HL-60 (cell line): ENCODE data around the gene SLC39A5.

Experiments
- DNase-seq, 2 experiments: peaks; one replicate each; pipeline ENCODE4 v3.0.0-alpha.2; 2010 to 2020; ENCODE audit warnings: low read depth in 1 of 2, low spot score in 1 of 2
- H3K27ac ChIP-seq: fragments of 250-450 bp; sonication (Bioruptor Pico); replicated peaks from 2 replicates; pipeline ENCODE4 v1.5.1; 2020; ENCODE audit warnings: mild to moderate bottlenecking, moderate library complexity
- H3K27me3 ChIP-seq: fragments of 250-450 bp; sonication (Bioruptor Pico); 2 replicates; pipeline ENCODE4 v1.5.1; 2021; ENCODE audit warnings: mild to moderate bottlenecking, moderate library complexity; ENCODE audit not compliant: insufficient read depth, poor library complexity, severe bottlenecking
- H3K4me3 ChIP-seq: replicated peaks from 2 replicates; pipeline ENCODE4 v1.5.1; 2011; ENCODE audit warnings: mild to moderate bottlenecking, control low read depth, low read length; ENCODE audit not compliant: insufficient read depth
- CTCF ChIP-seq: IDR thresholded peaks from one replicate; pipeline ENCODE4 v1.5.1; 2011; ENCODE audit warnings: low read length, control low read depth, inconsistent platforms; ENCODE audit not compliant: insufficient read depth
- GABPA ChIP-seq: IDR thresholded peaks from 2 replicates; pipeline ENCODE4 v1.6.1; 2012; ENCODE audit warnings: low read depth
- POLR2AphosphoS5 ChIP-seq: IDR thresholded peaks from 2 replicates; pipeline ENCODE4 v1.6.1; 2012; ENCODE audit warnings: low read depth
- REST ChIP-seq: IDR thresholded peaks from 2 replicates; pipeline ENCODE4 v1.6.1; 2012; ENCODE audit warnings: low read depth; ENCODE audit not compliant: insufficient replicate concordance
- SPI1 ChIP-seq: IDR thresholded peaks from 2 replicates; pipeline ENCODE4 v1.6.1; 2012; ENCODE audit warnings: low read depth, mild to moderate bottlenecking, borderline replicate concordance

SLC39A5 gene

DNA sequence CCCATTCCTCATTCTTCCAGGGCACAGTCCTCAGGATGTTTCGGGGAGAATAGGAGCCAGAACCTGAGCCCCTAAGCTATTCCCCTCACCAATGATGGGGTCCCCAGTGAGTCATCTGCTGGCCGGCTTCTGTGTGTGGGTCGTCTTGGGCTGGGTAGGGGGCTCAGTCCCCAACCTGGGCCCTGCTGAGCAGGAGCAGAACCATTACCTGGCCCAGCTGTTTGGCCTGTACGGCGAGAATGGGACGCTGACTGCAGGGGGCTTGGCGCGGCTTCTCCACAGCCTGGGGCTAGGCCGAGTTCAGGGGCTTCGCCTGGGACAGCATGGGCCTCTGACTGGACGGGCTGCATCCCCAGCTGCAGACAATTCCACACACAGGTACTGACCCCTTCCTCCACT is 1.3 kb downstream of the SLC39A5 start:
- TF ChIP-seq CTCF (no peak), SPI1 (no peak), REST (no peak), POLR2AphosphoS5 (no peak), GABPA (no peak)
- Histone ChIP-seq H3K4me3 (no peak overlapping the region), H3K27me3 (no peaks in the 10 kb centered on the region), H3K27ac (no peak overlapping the region)
- DNase-seq, result no peak

DNA sequence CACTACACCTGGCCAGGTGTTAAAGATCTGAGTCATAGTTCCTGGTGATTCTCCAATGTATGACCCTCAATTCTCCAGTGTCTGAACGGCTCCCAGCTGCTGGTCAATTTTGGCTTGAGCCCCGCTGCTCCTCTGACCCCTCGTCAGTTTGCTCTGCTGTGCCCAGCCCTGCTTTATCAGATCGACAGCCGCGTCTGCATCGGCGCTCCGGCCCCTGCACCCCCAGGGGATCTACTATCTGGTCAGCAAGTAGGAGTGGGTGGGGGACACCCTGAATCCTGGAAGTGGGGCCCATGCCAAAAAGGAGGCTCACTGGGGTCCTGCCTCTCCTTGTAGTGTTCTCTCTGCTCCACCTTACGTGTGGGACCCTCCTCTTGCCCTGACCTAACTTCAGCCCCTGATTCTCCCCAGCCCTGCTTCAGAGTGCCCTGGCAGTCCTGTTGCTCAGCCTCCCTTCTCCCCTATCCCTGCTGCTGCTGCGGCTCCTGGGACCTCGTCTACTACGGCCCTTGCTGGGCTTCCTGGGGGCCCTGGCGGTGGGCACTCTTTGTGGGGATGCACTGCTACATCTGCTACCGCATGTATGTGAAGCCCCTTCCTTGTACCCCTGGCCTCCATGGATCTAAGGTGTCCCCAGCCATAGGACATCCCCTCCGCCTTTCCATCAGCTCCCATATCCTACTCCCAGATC is 5.0 kb downstream of the SLC39A5 start:
- H3K27me3 ChIP-seq, result no peaks in the 10 kb centered on the region
- H3K4me3 ChIP-seq, result no peak overlapping the region
- no peak overlapping the region for H3K27ac ChIP-seq
- TF ChIP-seq POLR2AphosphoS5, result no peak
- no peak for TF ChIP-seq REST
- no peak for TF ChIP-seq GABPA
- TF ChIP-seq CTCF, result no peak
- no peak for TF ChIP-seq SPI1
- DNase-seq, result no peak

GRCh38 chr12:56236091-56236490 is 6.2 kb downstream of the SLC39A5 start:
- Histone ChIP-seq H3K4me3 (no peak overlapping the region), H3K27me3 (no peaks in the 10 kb centered on the region), H3K27ac (no peak overlapping the region)
- no peak for TF ChIP-seq POLR2AphosphoS5
- no peak for DNase-seq

- no peak for DNase-seq
- Histone ChIP-seq H3K27me3 (no peaks in the 10 kb centered on the region), H3K4me3 (no peak overlapping the region), H3K27ac (no peak overlapping the region)
- TF ChIP-seq GABPA (no peak), POLR2AphosphoS5 (no peak), REST (no peak), CTCF (no peak), SPI1 (no peak)
These were observed 7.1 kb downstream of the SLC39A5 start for GRCh38 chr12:56236985-56237384.
